HepG2 (cell line): ENCODE results near the gene KRTCAP3. TPM values are rescaled to one million over a fixed set of nuclear protein-coding genes. Genes with fewer than 3 reads are reported as not detected.

Experiments used
- CBX1 ChIP-seq: IDR thresholded peaks from one replicate; pipeline ENCODE4 v1.6.1; 2016; ENCODE audit warnings: antibody characterized with exemption, low read depth
- ETV5 ChIP-seq: IDR thresholded peaks from 2 replicates; pipeline ENCODE4 v1.6.1; 2018; ENCODE audit warnings: missing biosample characterization, missing genetic modification reagents, inconsistent platforms, borderline replicate concordance
- ETV6 ChIP-seq: sonication (generic); formaldehyde crosslinking; conservative IDR thresholded peaks from 2 replicates; pipeline ENCODE4 v1.4.0; 2020; ENCODE audit warnings: missing genetic modification reagents
- IKZF4 ChIP-seq: sonication (generic); formaldehyde crosslinking; IDR thresholded peaks from 2 replicates; pipeline ENCODE4 v1.5.1; 2020; ENCODE audit warnings: borderline replicate concordance, mild to moderate bottlenecking, low read depth, missing genetic modification reagents; ENCODE audit errors: not compliant biosample characterization
- JUND ChIP-seq: sonication (generic); formaldehyde crosslinking; IDR thresholded peaks from 2 replicates; pipeline ENCODE4 v1.8.0; 2022; ENCODE audit warnings: mild to moderate bottlenecking, missing genetic modification reagents
- KMT2B ChIP-seq: IDR thresholded peaks from 2 replicates; pipeline ENCODE4 v1.6.1; 2016; ENCODE audit warnings: missing genetic modification reagents, missing compliant biosample characterization
- NCOR1 ChIP-seq: fragments of 200-600 bp; sonication (generic); IDR thresholded peaks from 2 replicates; pipeline ENCODE4 v1.7.0; 2017; ENCODE audit warnings: antibody characterized with exemption, low read length, borderline replicate concordance
- PHB2 ChIP-seq: fragments of 450-650 bp; IDR thresholded peaks from 2 replicates; pipeline ENCODE4 v1.6.1; 2018; ENCODE audit not compliant: partially characterized antibody
- PHF21A ChIP-seq: sonication (generic); formaldehyde crosslinking; IDR thresholded peaks from 2 replicates; pipeline ENCODE4 v1.5.0; 2020; ENCODE audit warnings: mild to moderate bottlenecking, missing genetic modification reagents
- POLR2A ChIP-seq, 2 experiments: IDR thresholded peaks; 2 replicates each; pipeline ENCODE4 v1.6.1; 2011; ENCODE audit warnings: low read depth in 2 of 2, low read length in 2 of 2, mild to moderate bottlenecking in 1 of 2, moderate library complexity in 1 of 2; ENCODE audit not compliant: insufficient read depth in 1 of 2
- REPIN1 ChIP-seq: sonication (generic); formaldehyde crosslinking; IDR thresholded peaks from 2 replicates; pipeline ENCODE4 v1.8.0; 2022; ENCODE audit warnings: missing genetic modification reagents, low read depth, mild to moderate bottlenecking, borderline replicate concordance
- ZMYM3 ChIP-seq: sonication (generic); formaldehyde crosslinking; IDR thresholded peaks from 2 replicates; pipeline ENCODE4 v1.5.1; 2020; ENCODE audit warnings: mild to moderate bottlenecking, missing genetic modification reagents
- ZNF382 ChIP-seq: sonication (generic); formaldehyde crosslinking; IDR thresholded peaks from 2 replicates; pipeline ENCODE4 v1.5.0; 2020; ENCODE audit warnings: missing genetic modification reagents, mild to moderate bottlenecking, borderline replicate concordance
- ZNF605 ChIP-seq: sonication (generic); formaldehyde crosslinking; IDR thresholded peaks from 2 replicates; pipeline ENCODE4 v1.8.0; 2022; ENCODE audit warnings: mild to moderate bottlenecking, missing genetic modification reagents
- polyA plus RNA-seq, 8 experiments: library from polyadenylated mRNA; depleted of rRNA in 3 of 8; stranded (reverse) in 7 of 8; unstranded in 1 of 8; fragments of >200 nt; fragmentation: Illumina TruSeq in 4 of 8; extraction: Trizol in 4 of 8; gene quantifications; 2 replicates each; pipeline versions ENCODE4 v1.2.1 to v1.2.3, GENCODE V29; 2011 to 2016; ENCODE audit warnings: low read depth in 4 of 8, missing spikeins in 1 of 8, mixed read lengths in 1 of 8; ENCODE audit not compliant: insufficient read depth in 1 of 8
- total RNA-seq, 5 experiments: library from RNA; depleted of rRNA; stranded (reverse); fragments of >200 nt; fragmentation: Illumina TruSeq; extraction: Trizol; gene quantifications; 2 replicates each; pipeline ENCODE4 v1.2.3, GENCODE V29; 2016; ENCODE audit warnings: low read depth in 1 of 5
- TF ChIP-seq, protein P1 (sequence below): sonication (generic); formaldehyde crosslinking; IDR thresholded peaks from 2 replicates; pipeline ENCODE4 v1.5.0; 2020; ENCODE audit warnings: missing genetic modification reagents
- TF ChIP-seq, protein P2 (sequence below): sonication (generic); formaldehyde crosslinking; IDR thresholded peaks from 2 replicates; pipeline ENCODE4 v1.5.0; 2020; ENCODE audit warnings: mild to moderate bottlenecking, missing genetic modification reagents, borderline replicate concordance
- TF ChIP-seq, protein P3 (sequence below): sonication (generic); formaldehyde crosslinking; IDR thresholded peaks from 2 replicates; pipeline ENCODE4 v1.9.0; 2021; ENCODE audit warnings: mild to moderate bottlenecking, missing genetic modification reagents

The KRTCAP3 gene
- total and polyA plus RNA-seq, 2 of the 13 experiments (the other 11 are each of a cell fraction or from before 2014, with no cell fraction given) = 2.1 to 4.5 TPM

DNA sequence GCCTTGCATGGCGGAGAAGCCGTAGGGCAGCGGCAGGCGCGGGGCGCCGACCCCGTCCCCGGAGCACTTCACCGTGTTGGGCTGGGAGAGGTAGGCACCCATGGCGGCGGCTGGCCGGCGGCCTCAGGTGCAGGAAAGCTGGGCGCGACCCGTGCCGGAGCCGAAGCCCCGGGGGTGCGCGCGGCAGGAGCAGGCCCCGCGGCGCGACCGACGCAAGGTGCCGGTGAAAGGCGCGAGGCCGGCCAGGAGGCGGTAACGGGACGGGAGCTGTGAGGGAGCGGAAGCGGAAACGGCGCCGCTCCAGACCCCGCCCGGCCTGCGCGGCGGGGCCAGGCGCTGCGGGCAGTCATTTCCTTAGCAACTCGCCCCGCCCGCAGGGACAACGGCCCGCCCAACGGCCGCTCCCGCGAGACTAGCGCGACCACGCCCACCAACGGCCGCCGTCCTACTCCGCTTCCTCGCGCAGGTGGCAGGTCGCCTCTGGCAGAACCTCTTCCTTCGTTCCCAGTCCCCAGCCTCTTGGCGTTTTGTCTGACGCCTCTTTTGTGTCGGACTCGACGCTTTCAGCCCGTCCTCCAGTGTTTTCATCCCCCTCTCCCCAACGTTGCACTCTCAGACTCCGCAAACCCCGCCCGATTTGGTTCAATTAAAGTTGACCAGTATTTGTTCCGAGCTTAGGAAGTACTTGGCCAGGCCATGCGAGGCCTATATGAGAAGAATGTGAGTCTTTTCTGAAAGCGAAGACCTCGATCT, 32.7 kb upstream of the KRTCAP3 start, which contains the start of gene PPM1G (continued):
- TF ChIP-seq, protein P1, sequence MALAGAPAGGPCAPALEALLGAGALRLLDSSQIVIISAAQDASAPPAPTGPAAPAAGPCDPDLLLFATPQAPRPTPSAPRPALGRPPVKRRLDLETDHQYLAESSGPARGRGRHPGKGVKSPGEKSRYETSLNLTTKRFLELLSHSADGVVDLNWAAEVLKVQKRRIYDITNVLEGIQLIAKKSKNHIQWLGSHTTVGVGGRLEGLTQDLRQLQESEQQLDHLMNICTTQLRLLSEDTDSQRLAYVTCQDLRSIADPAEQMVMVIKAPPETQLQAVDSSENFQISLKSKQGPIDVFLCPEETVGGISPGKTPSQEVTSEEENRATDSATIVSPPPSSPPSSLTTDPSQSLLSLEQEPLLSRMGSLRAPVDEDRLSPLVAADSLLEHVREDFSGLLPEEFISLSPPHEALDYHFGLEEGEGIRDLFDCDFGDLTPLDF (CRISPR knock-in tag) = peak; percentile 90
- TF ChIP-seq JUND (CRISPR knock-in tag) (peak; percentile 63), ZNF382 (CRISPR knock-in tag) (no peak), CBX1 (peak; percentile 90), REPIN1 (CRISPR knock-in tag) (peak; percentile 96), ZNF605 (peak; percentile 98), NCOR1 (no peak), ZMYM3 (CRISPR knock-in tag) (peak; percentile 26; the same call in 1 of the 2 replicates), POLR2A (IDR thresholded peaks at IDR 0.05; ENCODE audit: insufficient read depth in 1 of 2, low read depth in 2 of 2, low read length in 2 of 2) (peak; percentile 98 to 99), IKZF4 (CRISPR knock-in tag) (peak; percentile 97), KMT2B (CRISPR knock-in tag) (peak; percentile 58; the same call in 1 of the 2 replicates), PHF21A (CRISPR knock-in tag) (peak; percentile 72), ETV6 (peak; percentile 93), ETV5 (CRISPR knock-in tag) (peak; percentile 74), PHB2 (no peak)
- TF ChIP-seq, protein P2, sequence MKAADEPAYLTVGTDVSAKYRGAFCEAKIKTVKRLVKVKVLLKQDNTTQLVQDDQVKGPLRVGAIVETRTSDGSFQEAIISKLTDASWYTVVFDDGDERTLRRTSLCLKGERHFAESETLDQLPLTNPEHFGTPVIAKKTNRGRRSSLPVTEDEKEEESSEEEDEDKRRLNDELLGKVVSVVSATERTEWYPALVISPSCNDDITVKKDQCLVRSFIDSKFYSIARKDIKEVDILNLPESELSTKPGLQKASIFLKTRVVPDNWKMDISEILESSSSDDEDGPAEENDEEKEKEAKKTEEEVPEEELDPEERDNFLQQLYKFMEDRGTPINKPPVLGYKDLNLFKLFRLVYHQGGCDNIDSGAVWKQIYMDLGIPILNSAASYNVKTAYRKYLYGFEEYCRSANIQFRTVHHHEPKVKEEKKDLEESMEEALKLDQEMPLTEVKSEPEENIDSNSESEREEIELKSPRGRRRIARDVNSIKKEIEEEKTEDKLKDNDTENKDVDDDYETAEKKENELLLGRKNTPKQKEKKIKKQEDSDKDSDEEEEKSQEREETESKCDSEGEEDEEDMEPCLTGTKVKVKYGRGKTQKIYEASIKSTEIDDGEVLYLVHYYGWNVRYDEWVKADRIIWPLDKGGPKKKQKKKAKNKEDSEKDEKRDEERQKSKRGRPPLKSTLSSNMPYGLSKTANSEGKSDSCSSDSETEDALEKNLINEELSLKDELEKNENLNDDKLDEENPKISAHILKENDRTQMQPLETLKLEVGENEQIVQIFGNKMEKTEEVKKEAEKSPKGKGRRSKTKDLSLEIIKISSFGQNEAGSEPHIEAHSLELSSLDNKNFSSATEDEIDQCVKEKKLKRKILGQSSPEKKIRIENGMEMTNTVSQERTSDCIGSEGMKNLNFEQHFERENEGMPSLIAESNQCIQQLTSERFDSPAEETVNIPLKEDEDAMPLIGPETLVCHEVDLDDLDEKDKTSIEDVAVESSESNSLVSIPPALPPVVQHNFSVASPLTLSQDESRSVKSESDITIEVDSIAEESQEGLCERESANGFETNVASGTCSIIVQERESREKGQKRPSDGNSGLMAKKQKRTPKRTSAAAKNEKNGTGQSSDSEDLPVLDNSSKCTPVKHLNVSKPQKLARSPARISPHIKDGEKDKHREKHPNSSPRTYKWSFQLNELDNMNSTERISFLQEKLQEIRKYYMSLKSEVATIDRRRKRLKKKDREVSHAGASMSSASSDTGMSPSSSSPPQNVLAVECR (CRISPR knock-in tag) = peak; percentile 98
- TF ChIP-seq, protein P3, sequence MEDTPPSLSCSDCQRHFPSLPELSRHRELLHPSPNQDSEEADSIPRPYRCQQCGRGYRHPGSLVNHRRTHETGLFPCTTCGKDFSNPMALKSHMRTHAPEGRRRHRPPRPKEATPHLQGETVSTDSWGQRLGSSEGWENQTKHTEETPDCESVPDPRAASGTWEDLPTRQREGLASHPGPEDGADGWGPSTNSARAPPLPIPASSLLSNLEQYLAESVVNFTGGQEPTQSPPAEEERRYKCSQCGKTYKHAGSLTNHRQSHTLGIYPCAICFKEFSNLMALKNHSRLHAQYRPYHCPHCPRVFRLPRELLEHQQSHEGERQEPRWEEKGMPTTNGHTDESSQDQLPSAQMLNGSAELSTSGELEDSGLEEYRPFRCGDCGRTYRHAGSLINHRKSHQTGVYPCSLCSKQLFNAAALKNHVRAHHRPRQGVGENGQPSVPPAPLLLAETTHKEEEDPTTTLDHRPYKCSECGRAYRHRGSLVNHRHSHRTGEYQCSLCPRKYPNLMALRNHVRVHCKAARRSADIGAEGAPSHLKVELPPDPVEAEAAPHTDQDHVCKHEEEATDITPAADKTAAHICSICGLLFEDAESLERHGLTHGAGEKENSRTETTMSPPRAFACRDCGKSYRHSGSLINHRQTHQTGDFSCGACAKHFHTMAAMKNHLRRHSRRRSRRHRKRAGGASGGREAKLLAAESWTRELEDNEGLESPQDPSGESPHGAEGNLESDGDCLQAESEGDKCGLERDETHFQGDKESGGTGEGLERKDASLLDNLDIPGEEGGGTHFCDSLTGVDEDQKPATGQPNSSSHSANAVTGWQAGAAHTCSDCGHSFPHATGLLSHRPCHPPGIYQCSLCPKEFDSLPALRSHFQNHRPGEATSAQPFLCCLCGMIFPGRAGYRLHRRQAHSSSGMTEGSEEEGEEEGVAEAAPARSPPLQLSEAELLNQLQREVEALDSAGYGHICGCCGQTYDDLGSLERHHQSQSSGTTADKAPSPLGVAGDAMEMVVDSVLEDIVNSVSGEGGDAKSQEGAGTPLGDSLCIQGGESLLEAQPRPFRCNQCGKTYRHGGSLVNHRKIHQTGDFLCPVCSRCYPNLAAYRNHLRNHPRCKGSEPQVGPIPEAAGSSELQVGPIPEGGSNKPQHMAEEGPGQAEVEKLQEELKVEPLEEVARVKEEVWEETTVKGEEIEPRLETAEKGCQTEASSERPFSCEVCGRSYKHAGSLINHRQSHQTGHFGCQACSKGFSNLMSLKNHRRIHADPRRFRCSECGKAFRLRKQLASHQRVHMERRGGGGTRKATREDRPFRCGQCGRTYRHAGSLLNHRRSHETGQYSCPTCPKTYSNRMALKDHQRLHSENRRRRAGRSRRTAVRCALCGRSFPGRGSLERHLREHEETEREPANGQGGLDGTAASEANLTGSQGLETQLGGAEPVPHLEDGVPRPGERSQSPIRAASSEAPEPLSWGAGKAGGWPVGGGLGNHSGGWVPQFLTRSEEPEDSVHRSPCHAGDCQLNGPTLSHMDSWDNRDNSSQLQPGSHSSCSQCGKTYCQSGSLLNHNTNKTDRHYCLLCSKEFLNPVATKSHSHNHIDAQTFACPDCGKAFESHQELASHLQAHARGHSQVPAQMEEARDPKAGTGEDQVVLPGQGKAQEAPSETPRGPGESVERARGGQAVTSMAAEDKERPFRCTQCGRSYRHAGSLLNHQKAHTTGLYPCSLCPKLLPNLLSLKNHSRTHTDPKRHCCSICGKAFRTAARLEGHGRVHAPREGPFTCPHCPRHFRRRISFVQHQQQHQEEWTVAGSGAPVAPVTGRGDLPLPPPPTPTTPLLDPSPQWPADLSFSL = no peak
